NCI-H1092 treated with DMSO at 0.1 percent for 48 hours (cell line): ENCODE results near the gene MRPL44.

Experiments
- DNase-seq: peaks from one replicate; lab custom pipeline; 2025; lab: John Stamatoyannopoulos, UW

Gene MRPL44

DNA sequence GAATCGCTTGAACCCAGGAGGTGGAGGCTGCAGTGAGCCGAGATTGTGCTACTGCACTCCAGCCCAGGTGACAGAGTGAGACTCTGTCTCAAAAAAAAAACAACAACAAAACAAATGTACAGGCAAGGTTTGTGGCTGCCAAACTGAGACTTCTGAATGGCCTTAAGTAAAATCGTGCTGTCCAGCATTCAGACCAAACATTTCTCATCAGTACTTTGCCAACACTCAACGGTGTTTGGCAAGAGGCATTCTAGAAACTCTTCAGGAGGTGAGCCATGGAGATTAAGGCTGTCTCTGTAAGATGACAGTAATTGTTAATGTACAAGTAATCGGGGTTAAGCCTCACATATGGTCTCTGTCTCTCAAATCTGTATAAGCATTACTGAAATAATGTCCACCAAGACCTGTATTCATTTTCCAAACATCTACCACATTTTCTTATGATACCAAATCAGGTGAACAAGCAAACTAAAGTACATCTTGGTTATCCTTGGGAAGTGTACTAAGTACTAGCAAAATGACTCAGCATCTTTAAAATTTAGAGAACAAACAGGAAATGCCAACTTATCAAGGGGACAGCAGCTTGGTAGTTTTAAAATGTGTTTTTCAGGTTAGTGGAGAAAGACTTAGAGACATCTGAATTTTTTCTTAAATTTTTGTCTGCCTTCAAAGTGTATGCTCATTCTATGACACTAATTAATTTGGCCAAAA lies 52.5 kb downstream of the MRPL44 start:
- DNase-seq, result no peak

DNA sequence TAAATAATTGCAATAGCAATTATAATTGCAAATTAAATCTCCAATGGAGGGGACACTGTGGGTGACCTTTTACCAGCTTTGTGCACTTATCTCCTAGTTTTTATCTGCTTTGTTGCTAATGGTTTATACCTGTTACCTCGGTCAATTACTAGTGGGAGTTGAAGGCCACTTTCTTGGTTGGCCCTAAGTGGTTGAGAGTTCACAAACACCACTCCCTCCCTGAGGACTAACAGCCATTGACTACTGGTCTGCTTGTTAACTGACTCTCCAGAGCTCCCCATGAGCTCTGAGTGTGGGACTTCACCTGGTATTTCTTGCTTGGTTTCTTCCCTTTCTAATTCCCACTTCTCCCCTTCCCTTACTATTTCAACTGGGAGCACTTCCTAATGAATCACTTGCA lies 54.6 kb downstream of the MRPL44 start:
- DNase-seq, result no peak

DNA sequence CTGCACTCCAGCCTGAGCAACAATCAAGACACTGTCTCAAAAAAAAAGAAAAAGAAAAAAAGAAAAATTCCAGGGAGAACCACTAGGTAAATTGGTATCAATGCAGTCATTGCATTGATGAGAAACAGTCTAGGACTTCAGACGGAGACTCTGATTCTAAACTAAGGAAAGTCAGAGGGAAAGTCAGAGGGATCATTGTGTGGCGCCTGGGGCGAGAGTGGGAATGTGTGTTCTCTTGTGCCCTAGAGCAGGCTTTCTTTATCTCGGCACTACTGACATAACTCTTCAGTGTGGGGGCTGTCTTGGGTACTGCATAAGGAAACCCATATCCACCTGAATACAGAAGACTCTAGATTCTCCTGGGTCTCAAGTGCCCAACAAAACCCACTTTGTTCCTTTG lies 57.1 kb downstream of the MRPL44 start:
- no peak for DNase-seq

GRCh38 chr2:224016963-224017362 lies 59.7 kb downstream of the MRPL44 start:
- no peak for DNase-seq
